ENCODE data around the gene FUT2.

The FUT2 gene

GRCh38 chr19:48739404-48740163 lies 43.8 kb downstream of the FUT2 start:
- no peaks in the 10 kb centered on the region for H3K36me3 ChIP-seq (ENCODE audit: control insufficient read depth in 2 of 2, insufficient read depth in 2 of 2, low read length in 2 of 2)
- peak overlapping the region; percentile 19 to 32 for H3K27ac ChIP-seq (ENCODE audit: low read depth in 2 of 2, low read length in 2 of 2)
- H3K9ac ChIP-seq (ENCODE audit: low read depth in 1 of 2, low read length in 2 of 2): peak overlapping the region in 1 of 2 donors; percentile 62
- H3K9me3 ChIP-seq (ENCODE audit: control insufficient read depth in 2 of 2, low read length in 2 of 2): no peaks in the 10 kb centered on the region
- H3K4me3 ChIP-seq (ENCODE audit: low read length in 2 of 2): peak overlapping the region; percentile 39 to 54
- peaks cover 2 to 7% of the 10 kb centered on the region in 2 donors for H3K27me3 ChIP-seq (ENCODE audit: control insufficient read depth in 2 of 2, insufficient read depth in 2 of 2, low read length in 2 of 2)
- H3K4me1 ChIP-seq (ENCODE audit: control insufficient read depth in 2 of 2, insufficient read depth in 2 of 2, low read length in 2 of 2): peaks cover 20 to 23% of the 10 kb centered on the region in 2 donors

GRCh38 chr19:48740164-48740972 lies 44.6 kb downstream of the FUT2 start, which contains the start of gene RASIP1:
TSS of gene RASIP1 (minus strand) at chr19:48740610. CDS start at chr19:48740282, 328 bp downstream.
- Histone ChIP-seq H3K4me1 (ENCODE audit: control insufficient read depth in 2 of 2, insufficient read depth in 2 of 2, low read length in 2 of 2) (peaks cover 20 to 23% of the 10 kb centered on the region in 2 donors), H3K9ac (ENCODE audit: low read depth in 1 of 2, low read length in 2 of 2) (peak within 1 kb of the TSS in 1 of 2 donors; percentile 62), H3K27ac (ENCODE audit: low read depth in 2 of 2, low read length in 2 of 2) (peak within 1 kb of the TSS; percentile 19 to 32), H3K27me3 (ENCODE audit: control insufficient read depth in 2 of 2, insufficient read depth in 2 of 2, low read length in 2 of 2) (peaks cover 2 to 6% of the 10 kb centered on the region in 2 donors), H3K9me3 (ENCODE audit: control insufficient read depth in 2 of 2, low read length in 2 of 2) (no peaks in the 10 kb centered on the region), H3K36me3 (ENCODE audit: control insufficient read depth in 2 of 2, insufficient read depth in 2 of 2, low read length in 2 of 2) (no peaks in the 10 kb centered on the region), H3K4me3 (ENCODE audit: low read length in 2 of 2) (peak within 1 kb of the TSS; percentile 39 to 54)

- H3K27ac ChIP-seq (ENCODE audit: low read depth in 2 of 2, low read length in 2 of 2): peak overlapping the region; percentile 3 to 32
- no peak overlapping the region for H3K9ac ChIP-seq (ENCODE audit: low read depth in 1 of 2, low read length in 2 of 2)
- H3K9me3 ChIP-seq (ENCODE audit: control insufficient read depth in 2 of 2, low read length in 2 of 2): no peaks in the 10 kb centered on the region
- peaks cover 4 to 6% of the 10 kb centered on the region in 2 donors for H3K27me3 ChIP-seq (ENCODE audit: control insufficient read depth in 2 of 2, insufficient read depth in 2 of 2, low read length in 2 of 2)
- peak overlapping the region in 1 of 2 donors; percentile 13 for H3K4me3 ChIP-seq (ENCODE audit: low read length in 2 of 2)
- H3K4me1 ChIP-seq (ENCODE audit: control insufficient read depth in 2 of 2, insufficient read depth in 2 of 2, low read length in 2 of 2): peaks cover 20 to 23% of the 10 kb centered on the region in 2 donors
- H3K36me3 ChIP-seq (ENCODE audit: control insufficient read depth in 2 of 2, insufficient read depth in 2 of 2, low read length in 2 of 2): no peaks in the 10 kb centered on the region
These were observed 45.6 kb downstream of the FUT2 start for GRCh38 chr19:48741129-48741999.

GRCh38 chr19:48742096-48742495 lies 46.3 kb downstream of the FUT2 start:
- Histone ChIP-seq H3K4me3 (ENCODE audit: low read length in 2 of 2) (no peak overlapping the region), H3K9ac (ENCODE audit: low read depth in 1 of 2, low read length in 2 of 2) (no peak overlapping the region), H3K9me3 (ENCODE audit: control insufficient read depth in 2 of 2, low read length in 2 of 2) (no peaks in the 10 kb centered on the region), H3K27me3 (ENCODE audit: control insufficient read depth in 2 of 2, insufficient read depth in 2 of 2, low read length in 2 of 2) (peaks cover 6 to 8% of the 10 kb centered on the region in 2 donors), H3K36me3 (ENCODE audit: control insufficient read depth in 2 of 2, insufficient read depth in 2 of 2, low read length in 2 of 2) (no peaks in the 10 kb centered on the region), H3K4me1 (ENCODE audit: control insufficient read depth in 2 of 2, insufficient read depth in 2 of 2, low read length in 2 of 2) (peaks cover 20 to 23% of the 10 kb centered on the region in 2 donors), H3K27ac (ENCODE audit: low read depth in 2 of 2, low read length in 2 of 2) (no peak overlapping the region)

GRCh38 chr19:48745208-48745995 lies 49.6 kb downstream of the FUT2 start:
- peaks cover 4 to 9% of the 10 kb centered on the region in 2 donors for H3K27me3 ChIP-seq (ENCODE audit: control insufficient read depth in 2 of 2, insufficient read depth in 2 of 2, low read length in 2 of 2)
- H3K4me1 ChIP-seq (ENCODE audit: control insufficient read depth in 2 of 2, insufficient read depth in 2 of 2, low read length in 2 of 2): peaks cover 8 to 14% of the 10 kb centered on the region in 2 donors
- H3K4me3 ChIP-seq (ENCODE audit: low read length in 2 of 2): no peak overlapping the region
- no peak overlapping the region for H3K27ac ChIP-seq (ENCODE audit: low read depth in 2 of 2, low read length in 2 of 2)
- H3K9ac ChIP-seq (ENCODE audit: low read depth in 1 of 2, low read length in 2 of 2): no peak overlapping the region
- no peaks in the 10 kb centered on the region for H3K9me3 ChIP-seq (ENCODE audit: control insufficient read depth in 2 of 2, low read length in 2 of 2)
- no peaks in the 10 kb centered on the region for H3K36me3 ChIP-seq (ENCODE audit: control insufficient read depth in 2 of 2, insufficient read depth in 2 of 2, low read length in 2 of 2)

- Histone ChIP-seq H3K27me3 (ENCODE audit: control insufficient read depth in 2 of 2, insufficient read depth in 2 of 2, low read length in 2 of 2) (peaks cover 5 to 9% of the 10 kb centered on the region in 2 donors), H3K4me1 (ENCODE audit: control insufficient read depth in 2 of 2, insufficient read depth in 2 of 2, low read length in 2 of 2) (peaks cover 3 to 7% of the 10 kb centered on the region in 2 donors), H3K27ac (ENCODE audit: low read depth in 2 of 2, low read length in 2 of 2) (no peak overlapping the region)
These were observed 50.3 kb downstream of the FUT2 start for GRCh38 chr19:48746110-48746509.

GRCh38 chr19:48746738-48747575 lies 51.2 kb downstream of the FUT2 start, which contains the start of gene IZUMO1:
TSS of gene IZUMO1 (minus strand) at chr19:48746909. CDS start at chr19:48745859, 1,050 bp downstream.
- H3K9me3 ChIP-seq (ENCODE audit: control insufficient read depth in 2 of 2, low read length in 2 of 2): no peaks in the 10 kb centered on the region
- H3K4me3 ChIP-seq (ENCODE audit: low read length in 2 of 2): peak within 1 kb of the TSS in 1 of 2 donors; percentile 31
- peak within 1 kb of the TSS in 1 of 2 donors; percentile 26 for H3K9ac ChIP-seq (ENCODE audit: low read depth in 1 of 2, low read length in 2 of 2)
- no peaks in the 10 kb centered on the region for H3K36me3 ChIP-seq (ENCODE audit: control insufficient read depth in 2 of 2, insufficient read depth in 2 of 2, low read length in 2 of 2)
- peak within 1 kb of the TSS; percentile 10 to 49 for H3K27ac ChIP-seq (ENCODE audit: low read depth in 2 of 2, low read length in 2 of 2)
- peaks cover 0 to under 1% of the 10 kb centered on the region in 2 donors for H3K4me1 ChIP-seq (ENCODE audit: control insufficient read depth in 2 of 2, insufficient read depth in 2 of 2, low read length in 2 of 2)
- H3K27me3 ChIP-seq (ENCODE audit: control insufficient read depth in 2 of 2, insufficient read depth in 2 of 2, low read length in 2 of 2): peaks cover 9% of the 10 kb centered on the region in 2 donors

More at GRCh38 chr19:48746110-48746509, 50.3 kb downstream of the FUT2 start:
- H3K9me3 ChIP-seq (ENCODE audit: control insufficient read depth in 2 of 2, low read length in 2 of 2): no peaks in the 10 kb centered on the region
- no peak overlapping the region for H3K4me3 ChIP-seq (ENCODE audit: low read length in 2 of 2)
- no peak overlapping the region for H3K9ac ChIP-seq (ENCODE audit: low read depth in 1 of 2, low read length in 2 of 2)
- no peaks in the 10 kb centered on the region for H3K36me3 ChIP-seq (ENCODE audit: control insufficient read depth in 2 of 2, insufficient read depth in 2 of 2, low read length in 2 of 2)

GRCh38 chr19:48749571-48750198 lies 53.9 kb downstream of the FUT2 start:
- no peak overlapping the region for H3K9ac ChIP-seq (ENCODE audit: low read depth in 1 of 2, low read length in 2 of 2)
- H3K27me3 ChIP-seq (ENCODE audit: control insufficient read depth in 2 of 2, insufficient read depth in 2 of 2, low read length in 2 of 2): peaks cover 13 to 16% of the 10 kb centered on the region in 2 donors
- H3K4me1 ChIP-seq (ENCODE audit: control insufficient read depth in 2 of 2, insufficient read depth in 2 of 2, low read length in 2 of 2): peaks cover 8 to 11% of the 10 kb centered on the region in 2 donors
- no peaks in the 10 kb centered on the region for H3K36me3 ChIP-seq (ENCODE audit: control insufficient read depth in 2 of 2, insufficient read depth in 2 of 2, low read length in 2 of 2)
- no peak overlapping the region for H3K27ac ChIP-seq (ENCODE audit: low read depth in 2 of 2, low read length in 2 of 2)
- no peak overlapping the region for H3K4me3 ChIP-seq (ENCODE audit: low read length in 2 of 2)
- H3K9me3 ChIP-seq (ENCODE audit: control insufficient read depth in 2 of 2, low read length in 2 of 2): no peaks in the 10 kb centered on the region
